Esophagus muscularis mucosa (tissue), 3 donors: Measurements from ENCODE around the gene CS.
"Not testable (repeated sequence)": the region's sequence is repeated elsewhere in the genome, so short reads cannot be mapped to it uniquely, and the experiment has no call there.

Experiments
- CTCF ChIP-seq, 3 experiments: fragments of 200-600 bp in 2 of 3; fragments of 450-650 bp in 1 of 3; sonication (generic) in 2 of 3; IDR thresholded peaks; one replicate each; pipeline ENCODE4 v1.5.1; 2017 to 2019; ENCODE audit warnings: antibody characterized with exemption in 3 of 3, mild to moderate bottlenecking in 2 of 3, moderate library complexity in 1 of 3
- POLR2AphosphoS5 ChIP-seq, 2 donors: sonication (generic); formaldehyde crosslinking; IDR thresholded peaks; one replicate each; pipeline ENCODE4 v1.6.1; 2017; ENCODE audit warnings: antibody characterized with exemption in 2 of 2

- not testable (repeated sequence) for TF ChIP-seq CTCF, POLR2AphosphoS5 (IDR thresholded peaks at IDR 0.05)
Measured at GRCh38 chr12:56266068-56266692, 34.0 kb downstream of the CS start.
